Measurements from ENCODE around the gene SORCS1. TPM values are rescaled to one million over a fixed set of nuclear protein-coding genes. Genes with fewer than 3 reads are reported as not detected.

SORCS1 gene
- total and polyA plus RNA-seq, 2 donors (not counting 1 experiment from before 2014, with no cell fraction given): not detected

- TF ChIP-seq, protein P1, sequence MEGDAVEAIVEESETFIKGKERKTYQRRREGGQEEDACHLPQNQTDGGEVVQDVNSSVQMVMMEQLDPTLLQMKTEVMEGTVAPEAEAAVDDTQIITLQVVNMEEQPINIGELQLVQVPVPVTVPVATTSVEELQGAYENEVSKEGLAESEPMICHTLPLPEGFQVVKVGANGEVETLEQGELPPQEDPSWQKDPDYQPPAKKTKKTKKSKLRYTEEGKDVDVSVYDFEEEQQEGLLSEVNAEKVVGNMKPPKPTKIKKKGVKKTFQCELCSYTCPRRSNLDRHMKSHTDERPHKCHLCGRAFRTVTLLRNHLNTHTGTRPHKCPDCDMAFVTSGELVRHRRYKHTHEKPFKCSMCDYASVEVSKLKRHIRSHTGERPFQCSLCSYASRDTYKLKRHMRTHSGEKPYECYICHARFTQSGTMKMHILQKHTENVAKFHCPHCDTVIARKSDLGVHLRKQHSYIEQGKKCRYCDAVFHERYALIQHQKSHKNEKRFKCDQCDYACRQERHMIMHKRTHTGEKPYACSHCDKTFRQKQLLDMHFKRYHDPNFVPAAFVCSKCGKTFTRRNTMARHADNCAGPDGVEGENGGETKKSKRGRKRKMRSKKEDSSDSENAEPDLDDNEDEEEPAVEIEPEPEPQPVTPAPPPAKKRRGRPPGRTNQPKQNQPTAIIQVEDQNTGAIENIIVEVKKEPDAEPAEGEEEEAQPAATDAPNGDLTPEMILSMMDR (IDR thresholded peaks at IDR 0.05): no peak
- TF ChIP-seq EZH2 (IDR thresholded peaks at IDR 0.05; ENCODE audit: borderline replicate concordance, insufficient read depth, low read depth, low read length, poor library complexity, severe bottlenecking): no peak
- H3K79me2 ChIP-seq (ENCODE audit: control insufficient read depth, insufficient read depth, low read length): no peaks in the 10 kb centered on the region
- H2AFZ ChIP-seq (ENCODE audit: insufficient read depth, low read depth, low read length, poor library complexity, severe bottlenecking): no peak overlapping the region
- H3K4me3 ChIP-seq (ENCODE audit: control extremely low read depth in 1 of 5, extremely low read depth in 1 of 5, insufficient read depth in 1 of 5, low read depth in 2 of 5, low read length in 4 of 5): no peak overlapping the region
- no peaks in the 10 kb centered on the region for H4K20me1 ChIP-seq (ENCODE audit: control insufficient read depth, insufficient read depth, low read length, poor library complexity, severe bottlenecking)
- no peaks in the 10 kb centered on the region for H3K36me3 ChIP-seq (replicated peaks in 1 of 2; ENCODE audit: control extremely low read depth in 1 of 2, control insufficient read depth in 1 of 2, extremely low read depth in 1 of 2, insufficient read depth in 2 of 2, low read length in 1 of 2)
- Mint-ChIP-seq H3K4me1 (no peaks in the 10 kb centered on the region), H3K27ac (no peak overlapping the region), H3K4me3 (no peak overlapping the region), H3K27me3 (no peaks in the 10 kb centered on the region), H3K9me3 (ENCODE audit: insufficient read depth) (no peaks in the 10 kb centered on the region)
- DNase-seq: no peak
- H3K9me3 ChIP-seq (ENCODE audit: control extremely low read depth in 1 of 3, control insufficient read depth in 2 of 3, insufficient read depth in 1 of 3, low read length in 2 of 3): no peaks in the 10 kb centered on the region
- no peak for ATAC-seq (ENCODE audit: low read depth)
- ChIA-PET POLR2A (no interaction called here), CTCF (no interaction called here)
- no peak overlapping the region for H3K9ac ChIP-seq (ENCODE audit: low read length)
- H3K27me3 ChIP-seq (replicated peaks in 1 of 4; ENCODE audit: control extremely low read depth in 1 of 4, control insufficient read depth in 3 of 4, insufficient read depth in 4 of 4, low read length in 3 of 4): no peaks in the 10 kb centered on the region
- H3K4me1 ChIP-seq (ENCODE audit: control insufficient read depth in 2 of 2, insufficient read depth in 2 of 2, low read length in 2 of 2): no peaks in the 10 kb centered on the region
- WGBS (ENCODE audit: insufficient coverage): 33% methylated on average over 1 of the region's 2 CpGs
- no peak overlapping the region for H3K27ac ChIP-seq (ENCODE audit: low read length in 2 of 2)
- no peak overlapping the region for H3K4me2 ChIP-seq (replicated peaks; ENCODE audit: low read depth, low read length, poor library complexity, severe bottlenecking)
- intact Hi-C loops (cut with micrococcal nuclease): no loop called here
These were observed 292.3 kb downstream of the SORCS1 start for GRCh38 chr10:106872176-106872575.

DNA sequence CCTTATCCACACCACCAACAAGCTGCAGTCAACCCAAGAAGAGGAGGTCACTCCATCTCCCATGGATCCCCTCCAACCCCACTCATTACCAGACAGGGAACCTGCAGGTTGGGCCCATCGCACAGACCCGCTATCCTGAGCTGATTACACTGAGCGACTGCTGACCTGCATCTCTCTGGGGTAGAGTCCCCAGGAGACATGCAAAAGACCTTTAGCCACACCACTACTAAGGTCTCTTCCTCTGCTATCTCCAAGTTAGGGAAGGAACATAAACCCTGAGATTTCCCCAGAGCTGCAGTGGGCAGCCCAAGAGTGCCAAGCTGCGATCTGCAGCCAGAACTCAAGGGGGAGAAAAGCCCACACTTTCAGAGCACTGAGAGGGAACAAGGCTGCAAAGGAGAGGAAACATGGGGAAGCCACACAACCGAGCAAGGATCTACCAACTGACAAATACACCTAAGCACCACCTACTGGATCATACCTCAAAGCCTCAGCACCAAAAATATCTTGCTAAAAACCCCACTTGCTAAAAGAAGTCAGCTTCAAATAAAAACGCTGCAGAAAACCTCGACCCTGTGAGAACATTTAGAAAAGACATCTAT lies 298.2 kb downstream of the SORCS1 start:
- H3K27ac ChIP-seq (ENCODE audit: low read length in 2 of 2): no peak overlapping the region
- no peaks in the 10 kb centered on the region for H3K4me1 ChIP-seq (ENCODE audit: control insufficient read depth in 2 of 2, insufficient read depth in 2 of 2, low read length in 2 of 2)
- ChIA-PET POLR2A (interaction anchor here (0.7 kb wide), 1 partner anchor 1050 kb away, joined by 3 read pairs; no protein-coding TSS in a partner anchor), CTCF (no interaction called here)
- H3K4me1 Mint-ChIP-seq: no peaks in the 10 kb centered on the region
- H3K9ac ChIP-seq (ENCODE audit: low read length): no peak overlapping the region
- H4K20me1 ChIP-seq (ENCODE audit: control insufficient read depth, insufficient read depth, low read length, poor library complexity, severe bottlenecking): no peaks in the 10 kb centered on the region
- H2AFZ ChIP-seq (ENCODE audit: insufficient read depth, low read depth, low read length, poor library complexity, severe bottlenecking): no peak overlapping the region
- no peaks in the 10 kb centered on the region for H3K36me3 ChIP-seq (replicated peaks in 1 of 2; ENCODE audit: control extremely low read depth in 1 of 2, control insufficient read depth in 1 of 2, extremely low read depth in 1 of 2, insufficient read depth in 2 of 2, low read length in 1 of 2)
- H3K4me3 ChIP-seq (ENCODE audit: control extremely low read depth in 1 of 5, extremely low read depth in 1 of 5, insufficient read depth in 1 of 5, low read depth in 2 of 5, low read length in 4 of 5): no peak overlapping the region
- H3K79me2 ChIP-seq (ENCODE audit: control insufficient read depth, insufficient read depth, low read length): no peaks in the 10 kb centered on the region
- no peak for TF ChIP-seq EZH2 (IDR thresholded peaks at IDR 0.05; ENCODE audit: borderline replicate concordance, insufficient read depth, low read depth, low read length, poor library complexity, severe bottlenecking)
- TF ChIP-seq, protein P1 (IDR thresholded peaks at IDR 0.05): no peak
- no peak for DNase-seq
- H3K4me3 Mint-ChIP-seq: no peak overlapping the region
- H3K27me3 ChIP-seq (replicated peaks in 1 of 4; ENCODE audit: control extremely low read depth in 1 of 4, control insufficient read depth in 3 of 4, insufficient read depth in 4 of 4, low read length in 3 of 4): no peaks in the 10 kb centered on the region
- no peak for ATAC-seq (ENCODE audit: low read depth)
- intact Hi-C loops (cut with micrococcal nuclease): no loop called here
- no peaks in the 10 kb centered on the region for H3K27me3 Mint-ChIP-seq
- H3K4me2 ChIP-seq (replicated peaks; ENCODE audit: low read depth, low read length, poor library complexity, severe bottlenecking): no peak overlapping the region
- H3K9me3 Mint-ChIP-seq (ENCODE audit: insufficient read depth): peaks cover 4% of the 10 kb centered on the region
- H3K9me3 ChIP-seq (ENCODE audit: control extremely low read depth in 1 of 3, control insufficient read depth in 2 of 3, insufficient read depth in 1 of 3, low read length in 2 of 3): peaks cover 0 to 10% (median 0%) of the 10 kb centered on the region in 3 donors
- no peak overlapping the region for H3K27ac Mint-ChIP-seq
- WGBS (ENCODE audit: insufficient coverage): 77% methylated on average over 6 of the region's 7 CpGs
